HG02610 (cell line): Measurements from ENCODE around the gene ACP1.
"Not testable (repeated sequence)": the region's sequence is repeated elsewhere in the genome, so short reads cannot be mapped to it uniquely, and the experiment has no call there.

Source experiments
- ATAC-seq: cut with Tn5 transposase; IDR thresholded peaks from one replicate; pipeline ENCODE4 v1.9.1; 2021; ENCODE audit warnings: mild to moderate bottlenecking, moderate library complexity; ENCODE audit not compliant: unreplicated experiment

Gene ACP1

DNA sequence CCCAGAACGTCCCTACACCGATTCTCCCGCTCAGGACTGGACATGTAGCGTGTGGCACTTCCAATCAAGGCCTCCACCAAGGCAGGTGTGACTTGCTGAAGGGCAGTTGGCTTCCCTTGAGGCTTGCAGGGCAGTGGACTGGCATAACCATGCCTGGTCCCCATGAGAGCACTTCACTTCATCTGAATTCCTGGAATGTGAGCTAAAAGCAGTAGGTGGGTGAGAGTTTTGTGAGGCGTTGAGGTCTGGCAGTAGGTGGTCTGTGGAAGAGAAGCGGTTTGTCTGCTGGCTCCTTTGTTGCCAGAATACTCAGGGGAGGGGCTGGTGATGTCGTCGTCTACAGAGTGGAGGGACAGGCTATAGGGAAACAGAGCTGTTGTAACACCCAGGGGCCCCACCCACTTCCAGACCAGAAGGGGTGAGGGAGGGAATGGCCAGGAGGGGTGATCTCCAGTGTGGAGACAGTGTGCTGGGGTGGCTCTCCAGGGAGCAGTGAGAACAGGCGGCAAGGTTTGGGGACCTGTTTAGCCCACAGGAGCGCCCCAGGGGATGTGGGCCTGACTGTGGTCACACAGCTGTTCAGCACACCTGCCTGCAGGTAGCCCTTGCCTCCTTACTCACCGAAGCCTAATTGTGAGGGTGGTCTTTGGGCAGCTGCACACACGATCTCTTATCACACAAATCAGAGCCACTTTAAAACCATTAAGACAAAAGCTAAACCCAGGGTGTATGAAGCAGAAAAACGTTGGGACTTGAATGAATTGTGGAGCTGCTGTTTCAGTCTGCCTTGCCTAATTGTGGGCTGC, 44.6 kb downstream of the ACP1 start:
- ATAC-seq, result no peak

DNA sequence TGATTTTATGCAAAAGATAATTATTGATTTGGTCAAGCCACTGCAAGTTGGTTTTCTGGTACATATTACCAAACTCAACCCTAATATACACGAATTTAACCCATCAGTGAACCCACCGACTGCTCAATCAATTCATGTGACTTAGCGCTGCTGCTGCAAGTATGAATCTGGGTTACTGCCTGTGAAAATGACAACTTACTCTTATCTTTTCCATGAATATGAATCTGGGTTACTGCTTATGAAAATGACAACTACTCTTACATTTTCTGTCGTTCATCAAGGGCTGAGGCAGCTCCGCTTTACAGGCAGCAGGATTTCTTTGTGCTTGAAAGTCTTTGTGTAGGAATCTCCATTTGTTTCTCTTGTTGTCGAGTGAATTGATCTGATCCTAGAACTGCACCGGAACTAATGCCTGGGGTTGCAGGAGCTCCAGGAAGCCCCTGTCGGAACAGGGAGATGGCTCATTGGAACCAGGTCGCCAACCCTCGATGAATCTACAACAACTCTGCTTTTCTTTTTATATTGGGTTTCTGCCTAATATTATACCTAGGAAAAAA, 45.3 kb downstream of the ACP1 start:
- ATAC-seq, result no peak

GRCh38 chr2:310994-311393, 46.2 kb downstream of the ACP1 start:
- ATAC-seq, result no peak

- ATAC-seq, result no peak
Measured at GRCh38 chr2:313991-314390, 49.2 kb downstream of the ACP1 start.

DNA sequence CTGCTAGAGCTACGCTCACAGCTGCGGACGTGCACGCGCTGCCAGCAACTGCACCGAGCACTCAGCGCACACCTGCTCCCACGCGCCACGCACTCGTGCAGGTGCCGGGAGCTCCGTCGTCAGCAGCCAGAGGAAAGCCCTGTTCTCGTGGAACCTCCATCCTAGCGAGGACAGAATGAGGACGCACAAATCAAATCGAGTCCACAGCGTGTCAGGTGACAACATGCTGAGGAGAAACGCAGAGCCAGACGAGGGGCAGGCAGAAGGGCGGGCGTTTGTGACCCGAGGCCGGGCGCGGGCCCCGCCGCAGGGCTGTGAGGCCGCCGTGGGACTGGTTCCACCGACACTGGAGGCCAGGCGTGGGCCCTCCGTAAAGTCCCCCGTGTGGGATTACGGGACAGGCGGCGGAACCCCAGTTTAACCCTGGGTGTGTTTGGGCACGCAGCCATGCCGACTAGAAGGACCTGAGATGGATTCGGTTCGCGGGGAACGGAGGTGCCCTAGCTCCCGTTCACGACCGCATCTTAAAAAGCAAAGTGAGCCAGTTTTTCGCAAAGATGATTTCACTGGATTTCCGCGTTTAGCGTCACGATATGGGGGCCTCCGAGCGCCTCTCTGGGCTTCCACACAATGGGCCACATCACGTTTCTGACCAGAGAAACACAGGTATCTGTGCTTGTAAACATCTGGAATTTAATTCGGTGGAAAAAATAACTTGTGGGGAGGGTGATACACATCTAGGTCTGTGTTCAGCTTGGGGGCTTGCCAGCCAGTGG, 50.0 kb downstream of the ACP1 start:
- ATAC-seq, result no peak

DNA sequence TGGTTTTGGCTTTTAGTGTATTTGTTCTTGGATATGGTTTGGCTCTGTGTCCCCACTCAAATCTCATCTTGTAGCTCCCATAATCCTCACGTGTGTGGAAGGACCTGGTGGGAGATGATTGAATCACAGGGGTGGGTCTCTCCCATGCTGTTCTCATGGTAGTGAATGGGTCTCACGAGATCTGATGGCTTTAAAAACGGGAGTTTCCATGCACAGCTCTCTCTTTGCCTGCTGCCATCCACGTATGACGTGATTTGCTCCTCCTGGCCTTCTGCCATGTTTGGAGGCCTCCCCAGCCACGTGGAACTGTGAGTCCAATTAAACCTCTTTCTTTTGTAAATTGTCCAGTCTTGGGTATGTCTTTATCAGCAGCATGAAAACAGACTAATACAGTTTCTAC, 51.2 kb downstream of the ACP1 start:
- not testable (repeated sequence) for ATAC-seq

- ATAC-seq, result no peak
Measured at GRCh38 chr2:316381-316780, 51.6 kb downstream of the ACP1 start.

DNA sequence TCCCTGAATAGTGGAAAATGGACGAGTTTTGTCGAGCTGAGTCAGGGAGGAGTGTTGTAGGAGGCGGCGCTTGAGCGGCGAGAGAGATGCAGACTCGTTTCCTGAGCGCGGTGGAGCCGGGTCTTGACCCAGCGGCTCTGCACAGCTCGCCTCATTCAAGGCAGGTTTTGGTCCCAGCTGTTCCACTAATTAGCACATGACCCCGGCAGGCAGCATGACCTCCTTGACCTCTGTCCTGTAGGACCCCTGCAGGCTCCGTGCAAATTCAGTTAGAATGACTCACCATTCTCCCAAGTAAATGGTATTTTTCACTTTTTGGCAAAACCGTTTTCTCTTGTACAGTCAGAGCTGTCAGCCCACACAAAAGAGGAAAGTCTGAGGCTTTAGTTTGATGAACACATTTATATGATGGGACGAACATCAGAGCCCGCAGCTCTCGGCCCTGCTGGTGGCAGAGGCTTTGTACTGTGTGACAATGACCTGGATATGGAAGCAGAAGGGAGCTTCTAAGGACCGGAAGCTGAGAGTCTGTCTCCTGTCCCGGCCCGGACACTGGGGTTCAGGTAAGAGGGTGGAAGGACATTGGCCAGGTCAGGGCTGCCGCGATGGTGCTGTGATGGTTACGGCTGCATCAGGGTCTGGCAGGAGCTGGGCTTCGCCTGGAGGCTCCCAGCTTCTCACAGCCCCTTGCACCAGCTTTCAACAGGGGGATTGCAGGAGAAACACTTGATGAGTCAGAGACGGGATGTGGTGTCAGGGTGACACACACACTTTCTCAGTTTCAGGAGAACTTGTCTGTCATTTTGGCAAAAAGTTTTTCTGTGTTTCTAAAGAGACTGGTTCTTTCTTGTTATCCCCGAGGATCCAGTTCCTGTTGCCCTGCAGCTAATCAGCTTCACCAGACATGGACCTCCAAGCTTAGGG, 53.0 kb downstream of the ACP1 start:
- ATAC-seq, result peak; percentile 64

DNA sequence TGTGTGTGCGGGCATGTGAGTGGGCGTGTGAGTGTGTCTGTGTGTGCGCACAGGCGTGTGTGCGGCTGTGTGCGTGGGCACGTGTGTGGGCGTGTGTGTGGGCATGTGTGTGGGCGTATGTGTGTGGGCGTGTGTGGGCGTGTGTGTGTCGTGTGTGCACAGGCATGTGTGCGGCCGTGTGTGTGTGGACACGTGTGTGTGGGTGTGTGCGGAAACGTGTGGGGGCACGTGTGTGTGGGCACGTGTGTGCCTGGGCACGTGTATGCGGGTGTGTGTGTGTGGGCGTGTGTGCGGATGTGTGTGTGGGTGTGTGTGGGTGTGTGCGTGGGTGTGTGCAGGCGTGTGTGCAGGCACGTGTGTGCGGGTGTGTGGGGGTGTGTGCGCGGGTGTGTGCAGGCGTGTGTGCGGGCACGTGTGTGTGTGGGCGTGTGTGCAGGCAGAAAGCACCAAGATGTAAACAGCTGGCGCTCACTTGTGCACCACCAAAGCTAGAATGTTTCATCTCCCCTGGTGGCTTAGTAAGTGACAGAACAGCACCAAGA, 54.4 kb downstream of the ACP1 start:
- ATAC-seq, result no peak

- ATAC-seq, result no peak
Measured at GRCh38 chr2:320561-320960, 55.8 kb downstream of the ACP1 start.

DNA sequence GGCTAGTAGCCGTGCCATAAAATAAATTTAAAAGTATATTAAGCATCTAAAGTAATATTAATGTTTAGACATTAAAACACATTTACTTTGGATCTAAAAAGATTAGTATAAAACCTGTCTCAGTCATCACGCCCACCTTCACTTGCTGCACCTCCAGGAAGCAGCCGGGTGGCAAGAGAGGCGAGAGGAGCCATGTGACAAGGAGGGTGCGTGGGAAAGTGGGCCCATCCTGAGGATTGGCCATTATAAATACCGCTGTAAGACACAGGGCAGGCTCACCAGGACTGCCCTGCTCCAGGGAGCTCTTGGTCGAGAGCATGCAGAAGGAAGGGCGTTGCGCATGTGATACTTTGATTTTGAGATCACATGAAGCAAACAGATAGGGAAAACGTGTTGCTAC, 57.6 kb downstream of the ACP1 start:
- ATAC-seq, result no peak

DNA sequence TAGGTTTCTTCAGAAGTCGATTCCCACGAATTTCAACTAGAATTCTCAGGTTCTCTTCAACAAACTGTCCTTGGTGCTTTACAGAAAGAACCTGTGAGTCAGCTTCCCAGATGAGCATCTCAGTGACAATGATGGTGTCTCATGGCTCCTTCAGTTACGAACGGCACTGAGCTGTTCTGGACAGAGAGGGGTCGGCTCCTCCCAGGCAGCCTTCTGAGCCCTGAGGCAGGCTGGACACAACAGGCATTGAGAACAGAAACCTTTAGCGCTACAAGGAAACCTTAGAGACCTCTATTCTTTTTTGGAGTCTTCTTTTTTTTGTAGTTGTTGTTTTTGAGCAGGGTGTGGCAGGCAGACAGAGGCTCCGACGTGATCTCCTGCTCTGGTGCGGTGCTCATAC, 58.3 kb downstream of the ACP1 start:
- ATAC-seq, result no peak
